ENCODE measurements around the gene GMCL1. TPM values are rescaled to one million over a fixed set of nuclear protein-coding genes. Genes with fewer than 3 reads are reported as not detected.

The GMCL1 gene
- total and polyA plus RNA-seq, 2 of the 13 experiments (the other 11 are each of a cell fraction or from before 2014, with no cell fraction given), result 18.7 to 24.0 TPM

DNA sequence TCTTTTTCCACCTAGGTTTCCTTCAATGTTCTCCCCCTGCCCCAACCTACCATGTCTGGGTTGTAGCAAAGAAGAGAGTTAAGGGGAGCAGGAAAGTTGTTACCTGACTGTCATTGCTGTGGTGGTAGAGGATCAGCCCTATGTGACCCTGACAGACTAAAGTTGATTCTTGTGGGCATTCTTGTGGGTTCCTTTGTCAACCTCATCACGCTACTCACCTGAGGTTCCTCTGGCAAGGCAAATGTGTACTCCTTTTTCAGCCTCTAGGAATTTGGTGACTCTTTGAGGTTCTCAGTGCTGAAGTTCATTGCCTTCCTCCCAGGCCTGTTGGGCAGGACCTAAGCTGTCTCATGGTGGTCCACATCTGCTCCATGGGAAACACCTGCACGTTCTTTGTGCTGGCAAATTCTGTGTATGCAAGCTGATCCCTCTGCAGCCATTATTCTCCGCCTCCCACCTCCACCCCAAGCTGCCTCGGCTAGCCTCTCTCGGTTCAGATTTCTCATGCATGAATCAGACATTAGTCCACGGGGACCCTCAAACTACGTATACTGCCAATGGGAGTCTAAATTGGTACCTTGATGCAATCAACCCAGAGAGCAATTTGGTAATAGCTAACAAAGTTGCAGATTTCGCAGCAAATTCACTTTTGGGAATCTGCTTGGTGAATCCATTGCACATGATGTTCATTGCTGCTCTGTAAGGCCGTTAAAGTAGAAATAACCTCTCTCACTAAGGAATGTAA lies 1.5 kb upstream of the GMCL1 start (continued):
- TF ChIP-seq HOXA7 (CRISPR knock-in tag; IDR thresholded peaks at IDR 0.05) (peak; percentile 77; the same call in 1 of the 2 replicates), FOXJ3 (CRISPR knock-in tag; IDR thresholded peaks at IDR 0.05; ENCODE audit: borderline replicate concordance) (no peak), POLR2G (IDR thresholded peaks at IDR 0.05; ENCODE audit: low read depth, low read length) (peak; percentile 37; the same call in 1 of the 2 replicates), RFX1 (IDR thresholded peaks at IDR 0.05) (no peak), POGK (CRISPR knock-in tag; conservative IDR thresholded peaks at IDR 0.05) (no peak), ZC3H13 (CRISPR knock-in tag; IDR thresholded peaks at IDR 0.05) (0 out of 2 replicates have a peak, but pooled peaks have one; percentile 40), ZBTB20 (CRISPR knock-in tag; IDR thresholded peaks at IDR 0.05; ENCODE audit: borderline replicate concordance, low read depth) (no peak), ZNF318 (CRISPR knock-in tag; IDR thresholded peaks at IDR 0.05) (0 out of 2 replicates have a peak, but pooled peaks have one; percentile 40), TBX3 (IDR thresholded peaks at IDR 0.05; ENCODE audit: borderline replicate concordance) (no peak)
- TF ChIP-seq, protein P1, sequence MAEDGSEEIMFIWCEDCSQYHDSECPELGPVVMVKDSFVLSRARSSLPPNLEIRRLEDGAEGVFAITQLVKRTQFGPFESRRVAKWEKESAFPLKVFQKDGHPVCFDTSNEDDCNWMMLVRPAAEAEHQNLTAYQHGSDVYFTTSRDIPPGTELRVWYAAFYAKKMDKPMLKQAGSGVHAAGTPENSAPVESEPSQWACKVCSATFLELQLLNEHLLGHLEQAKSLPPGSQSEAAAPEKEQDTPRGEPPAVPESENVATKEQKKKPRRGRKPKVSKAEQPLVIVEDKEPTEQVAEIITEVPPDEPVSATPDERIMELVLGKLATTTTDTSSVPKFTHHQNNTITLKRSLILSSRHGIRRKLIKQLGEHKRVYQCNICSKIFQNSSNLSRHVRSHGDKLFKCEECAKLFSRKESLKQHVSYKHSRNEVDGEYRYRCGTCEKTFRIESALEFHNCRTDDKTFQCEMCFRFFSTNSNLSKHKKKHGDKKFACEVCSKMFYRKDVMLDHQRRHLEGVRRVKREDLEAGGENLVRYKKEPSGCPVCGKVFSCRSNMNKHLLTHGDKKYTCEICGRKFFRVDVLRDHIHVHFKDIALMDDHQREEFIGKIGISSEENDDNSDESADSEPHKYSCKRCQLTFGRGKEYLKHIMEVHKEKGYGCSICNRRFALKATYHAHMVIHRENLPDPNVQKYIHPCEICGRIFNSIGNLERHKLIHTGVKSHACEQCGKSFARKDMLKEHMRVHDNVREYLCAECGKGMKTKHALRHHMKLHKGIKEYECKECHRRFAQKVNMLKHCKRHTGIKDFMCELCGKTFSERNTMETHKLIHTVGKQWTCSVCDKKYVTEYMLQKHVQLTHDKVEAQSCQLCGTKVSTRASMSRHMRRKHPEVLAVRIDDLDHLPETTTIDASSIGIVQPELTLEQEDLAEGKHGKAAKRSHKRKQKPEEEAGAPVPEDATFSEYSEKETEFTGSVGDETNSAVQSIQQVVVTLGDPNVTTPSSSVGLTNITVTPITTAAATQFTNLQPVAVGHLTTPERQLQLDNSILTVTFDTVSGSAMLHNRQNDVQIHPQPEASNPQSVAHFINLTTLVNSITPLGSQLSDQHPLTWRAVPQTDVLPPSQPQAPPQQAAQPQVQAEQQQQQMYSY (CRISPR knock-in tag; IDR thresholded peaks at IDR 0.05), result no peak
- TF ChIP-seq, protein P2, sequence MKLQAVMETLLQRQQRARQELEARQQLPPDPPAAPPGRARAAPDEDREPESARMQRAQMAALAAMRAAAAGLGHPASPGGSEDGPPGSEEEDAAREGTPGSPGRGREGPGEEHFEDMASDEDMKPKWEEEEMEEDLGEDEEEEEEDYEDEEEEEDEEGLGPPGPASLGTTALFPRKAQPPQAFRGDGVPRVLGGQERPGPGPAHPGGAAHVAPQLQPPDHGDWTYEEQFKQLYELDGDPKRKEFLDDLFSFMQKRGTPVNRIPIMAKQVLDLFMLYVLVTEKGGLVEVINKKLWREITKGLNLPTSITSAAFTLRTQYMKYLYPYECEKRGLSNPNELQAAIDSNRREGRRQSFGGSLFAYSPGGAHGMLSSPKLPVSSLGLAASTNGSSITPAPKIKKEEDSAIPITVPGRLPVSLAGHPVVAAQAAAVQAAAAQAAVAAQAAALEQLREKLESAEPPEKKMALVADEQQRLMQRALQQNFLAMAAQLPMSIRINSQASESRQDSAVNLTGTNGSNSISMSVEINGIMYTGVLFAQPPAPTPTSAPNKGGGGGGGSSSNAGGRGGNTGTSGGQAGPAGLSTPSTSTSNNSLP (IDR thresholded peaks at IDR 0.05; ENCODE audit: low read depth, low read length), result no peak
